ENCODE data around the gene MAP2K1.

Gene MAP2K1

DNA sequence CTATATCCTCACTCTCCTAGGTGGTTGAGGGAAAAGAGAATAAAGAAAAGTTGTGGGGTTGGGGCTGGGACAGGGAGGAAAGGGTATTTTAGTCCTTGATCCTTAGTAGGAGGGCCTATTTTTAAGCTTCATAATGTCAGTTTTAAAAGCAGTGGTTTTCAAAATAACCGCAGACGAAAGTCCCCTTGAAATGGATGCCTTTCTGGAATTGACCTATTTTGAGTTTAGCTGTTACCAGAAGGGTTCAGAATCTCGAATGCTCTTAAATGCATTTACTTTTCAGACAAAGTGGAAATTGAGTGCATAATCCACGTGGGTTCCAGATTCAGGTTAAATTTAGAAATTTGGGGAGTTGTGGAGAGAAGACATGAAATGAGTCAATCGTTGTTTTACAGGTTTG is 16.6 kb downstream of the MAP2K1 start:
- Mint-ChIP-seq H3K36me3 (peaks cover 22 to 37% of the 10 kb centered on the region in 2 donors), H3K4me1 (peaks cover 47 to 85% of the 10 kb centered on the region in 2 donors), H3K27ac (peak overlapping the region; percentile 51), H3K4me3 (peak overlapping the region in 1 of 2 donors; percentile 16), H3K9me3 (no peaks in the 10 kb centered on the region), H3K27me3 (no peaks in the 10 kb centered on the region)
- DNase-seq (no peak), ATAC-seq (replicated peaks) (no peak)

DNA sequence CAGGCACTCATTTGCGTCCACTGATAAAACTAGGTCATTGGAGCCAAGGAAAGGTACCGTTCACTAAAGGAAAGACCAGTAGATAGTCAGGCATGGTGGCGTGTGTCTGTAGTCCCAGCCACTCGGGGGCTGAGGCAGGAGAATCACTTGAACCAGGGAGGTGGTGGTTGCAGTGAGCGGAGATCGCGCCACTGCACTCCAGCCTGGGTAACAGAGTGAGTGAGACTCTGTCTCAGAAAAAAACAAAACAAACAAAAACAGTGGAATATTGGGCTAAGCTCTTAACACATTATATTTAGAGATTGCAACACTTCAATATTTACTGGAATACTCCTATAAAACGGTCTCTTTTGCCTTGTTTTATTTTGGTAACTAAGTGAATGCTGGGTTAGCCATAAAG is 17.4 kb downstream of the MAP2K1 start:
- H3K27me3 Mint-ChIP-seq: no peaks in the 10 kb centered on the region
- peaks cover 24 to 42% of the 10 kb centered on the region in 2 donors for H3K36me3 Mint-ChIP-seq
- peaks cover 55 to 92% of the 10 kb centered on the region in 2 donors for H3K4me1 Mint-ChIP-seq
- ATAC-seq (replicated peaks) (no peak), DNase-seq (no peak)
- H3K27ac Mint-ChIP-seq: peak overlapping the region; percentile 44
- no peaks in the 10 kb centered on the region for H3K9me3 Mint-ChIP-seq
- peak overlapping the region; percentile 73 to 78 for H3K4me3 Mint-ChIP-seq

DNA sequence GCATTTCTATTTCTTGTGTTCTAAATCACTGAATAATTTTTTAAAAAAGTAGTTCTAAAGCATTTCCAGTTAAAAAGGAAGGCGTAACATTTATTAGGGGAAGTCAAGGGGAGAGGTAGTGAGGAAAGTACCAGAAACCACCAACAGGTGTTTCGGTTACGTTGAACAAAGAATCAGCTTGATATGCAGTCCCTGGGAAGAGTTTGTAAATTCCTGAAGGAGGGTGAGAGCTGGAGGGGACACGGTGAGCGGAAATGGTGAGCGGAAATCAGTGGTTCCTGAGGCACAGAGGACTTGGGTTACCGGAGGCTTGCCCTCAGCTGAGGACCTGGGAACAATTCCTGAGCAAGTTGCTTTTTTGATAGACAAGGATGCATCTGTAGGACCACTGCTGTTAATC is 17.8 kb downstream of the MAP2K1 start:
- peak overlapping the region; percentile 73 to 78 for H3K4me3 Mint-ChIP-seq
- no peaks in the 10 kb centered on the region for H3K9me3 Mint-ChIP-seq
- H3K27ac Mint-ChIP-seq: peak overlapping the region; percentile 44
- H3K36me3 Mint-ChIP-seq: peaks cover 23 to 39% of the 10 kb centered on the region in 2 donors
- peaks cover 57 to 92% of the 10 kb centered on the region in 2 donors for H3K4me1 Mint-ChIP-seq
- no peak for DNase-seq
- H3K27me3 Mint-ChIP-seq: no peaks in the 10 kb centered on the region
- peak; percentile 64 to 65 for ATAC-seq (replicated peaks)

DNA sequence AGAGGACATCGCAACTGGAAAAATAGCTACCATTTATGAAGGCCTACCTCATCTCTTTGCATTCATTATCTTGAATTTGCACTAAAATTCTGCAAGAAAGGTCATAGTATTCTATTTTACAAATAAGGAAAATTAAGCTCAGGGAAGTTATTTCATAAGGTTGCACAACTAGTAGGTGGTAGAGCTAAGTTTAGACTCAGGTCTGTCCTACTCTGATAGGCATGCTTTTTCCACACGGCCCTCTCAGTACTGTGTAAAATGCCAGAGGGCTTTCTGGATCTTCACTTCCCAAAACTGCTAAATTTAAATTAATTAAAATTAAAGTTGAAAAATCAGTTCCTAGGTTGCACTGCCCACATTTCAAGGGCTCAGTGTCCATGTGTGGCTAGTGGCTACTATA is 18.3 kb downstream of the MAP2K1 start:
- Mint-ChIP-seq H3K9me3 (no peaks in the 10 kb centered on the region), H3K36me3 (peaks cover 23 to 39% of the 10 kb centered on the region in 2 donors), H3K4me3 (peak overlapping the region in 1 of 2 donors; percentile 73), H3K27ac (no peak overlapping the region), H3K4me1 (peaks cover 60 to 94% of the 10 kb centered on the region in 2 donors), H3K27me3 (no peaks in the 10 kb centered on the region)
- no peak for ATAC-seq (replicated peaks)
- no peak for DNase-seq

DNA sequence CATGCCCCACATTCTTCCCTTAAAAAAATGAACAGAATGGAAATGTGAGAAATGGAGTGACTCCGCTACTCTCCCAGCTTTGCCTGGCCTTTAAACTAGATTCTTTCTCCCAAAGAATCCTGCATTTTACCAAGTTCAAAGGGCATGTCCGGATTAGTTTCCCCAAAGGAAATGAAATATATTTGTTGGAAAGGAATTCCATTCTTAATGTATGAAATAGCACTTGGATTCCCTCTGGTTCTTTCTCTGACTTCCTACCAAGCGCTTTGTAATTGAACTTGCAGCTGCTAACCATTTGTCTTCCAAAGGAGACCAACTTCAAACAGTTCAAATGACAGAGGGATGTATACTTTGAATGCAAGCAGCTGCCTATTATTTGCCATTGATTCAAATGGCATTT is 18.9 kb downstream of the MAP2K1 start:
- Mint-ChIP-seq H3K4me3 (no peak overlapping the region), H3K27me3 (no peaks in the 10 kb centered on the region), H3K9me3 (no peaks in the 10 kb centered on the region), H3K4me1 (peaks cover 58 to 94% of the 10 kb centered on the region in 2 donors), H3K27ac (no peak overlapping the region), H3K36me3 (peaks cover 20 to 39% of the 10 kb centered on the region in 2 donors)
- DNase-seq (no peak), ATAC-seq (replicated peaks) (no peak)

DNA sequence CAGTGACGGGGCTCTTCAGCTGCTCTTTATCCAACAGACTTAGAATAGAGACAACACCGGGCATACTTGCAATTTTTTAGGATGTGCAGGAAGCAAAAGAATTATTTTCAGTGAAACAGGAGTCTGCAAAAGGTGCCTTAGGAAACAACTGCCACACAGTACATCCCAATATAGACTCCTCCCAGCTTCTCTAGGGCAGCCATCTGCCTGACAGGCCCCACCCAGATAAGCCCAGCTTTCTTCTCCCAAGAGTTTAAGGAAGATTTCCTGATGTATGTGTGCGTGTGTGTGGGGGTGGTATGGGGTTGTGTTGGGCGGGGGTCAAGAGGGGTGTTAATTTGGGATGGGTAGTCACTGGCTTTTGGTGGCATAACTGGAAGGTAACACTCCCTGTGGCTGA is 21.5 kb downstream of the MAP2K1 start:
- Mint-ChIP-seq H3K4me1 (peaks cover 51 to 82% of the 10 kb centered on the region in 2 donors), H3K9me3 (no peaks in the 10 kb centered on the region), H3K4me3 (no peak overlapping the region), H3K27ac (peak overlapping the region; percentile 91), H3K36me3 (peaks cover 26 to 40% of the 10 kb centered on the region in 2 donors), H3K27me3 (no peaks in the 10 kb centered on the region)
- DNase-seq: no peak
- ATAC-seq (replicated peaks): no peak

DNA sequence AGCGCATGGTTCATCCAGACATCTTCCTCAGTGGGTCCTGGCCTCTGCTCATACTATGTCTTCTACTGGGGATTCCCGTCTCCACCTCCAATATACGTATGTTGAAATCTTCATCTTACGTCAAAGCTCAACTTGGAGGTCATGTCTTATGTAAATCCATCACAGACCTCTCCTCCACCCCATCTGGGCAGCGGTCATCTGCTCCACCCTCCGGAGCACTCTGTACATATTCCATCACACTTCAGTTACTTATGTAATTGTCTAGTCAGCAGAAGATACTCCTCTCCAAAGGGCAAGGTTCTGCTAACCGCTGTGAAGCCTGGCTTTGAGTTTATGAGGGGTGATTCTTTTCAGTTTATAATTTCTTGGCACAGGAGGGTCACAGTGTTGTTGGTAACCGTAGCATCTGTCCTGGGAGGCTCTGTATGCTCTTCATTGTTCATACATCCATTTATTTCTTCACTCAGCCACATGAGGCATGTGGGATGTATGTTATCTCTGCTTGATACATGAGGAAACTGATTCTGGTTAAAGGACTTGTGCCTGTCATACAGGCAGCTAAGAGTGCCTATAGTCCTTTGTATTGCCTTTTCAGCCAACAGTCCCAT is 22.1 kb downstream of the MAP2K1 start:
- no peak overlapping the region for H3K4me3 Mint-ChIP-seq
- peak overlapping the region; percentile 45 for H3K27ac Mint-ChIP-seq
- DNase-seq: no peak

DNA sequence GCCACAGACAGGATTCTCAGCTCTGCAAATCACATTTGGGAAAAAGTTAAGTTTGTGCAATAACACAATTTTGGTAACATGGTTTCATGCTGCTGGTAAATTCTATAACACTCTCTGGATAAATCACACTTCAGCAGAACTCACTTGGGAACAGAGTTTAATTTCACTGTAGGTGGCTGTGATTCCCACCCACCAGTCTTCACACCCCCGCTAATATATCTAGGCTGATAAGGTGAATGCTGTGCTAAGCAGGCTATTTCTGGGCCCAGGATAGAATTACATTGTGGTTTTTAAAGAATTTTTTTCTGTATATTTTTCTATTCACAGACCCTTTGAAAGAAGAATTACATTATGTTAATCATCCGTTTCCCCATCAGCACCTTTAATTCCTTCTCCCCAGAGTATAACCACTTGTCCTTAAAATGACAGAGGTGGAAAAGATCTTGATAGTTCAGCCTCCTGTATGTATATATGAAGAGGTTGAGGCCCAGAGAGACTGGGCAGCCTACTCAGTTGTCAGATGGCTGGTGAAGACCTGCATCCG is 22.9 kb downstream of the MAP2K1 start:
- H3K36me3 Mint-ChIP-seq: peaks cover 34 to 50% of the 10 kb centered on the region in 2 donors
- H3K27me3 Mint-ChIP-seq: no peaks in the 10 kb centered on the region

More for the DNA sequence above, 22.1 kb downstream of the MAP2K1 start:
- H3K27me3 Mint-ChIP-seq: no peaks in the 10 kb centered on the region
- peaks cover 29 to 44% of the 10 kb centered on the region in 2 donors for H3K36me3 Mint-ChIP-seq
- no peak for ATAC-seq (replicated peaks)
- peaks cover 50 to 79% of the 10 kb centered on the region in 2 donors for H3K4me1 Mint-ChIP-seq
- H3K9me3 Mint-ChIP-seq: peaks cover under 1 to 4% of the 10 kb centered on the region in 2 donors

DNA sequence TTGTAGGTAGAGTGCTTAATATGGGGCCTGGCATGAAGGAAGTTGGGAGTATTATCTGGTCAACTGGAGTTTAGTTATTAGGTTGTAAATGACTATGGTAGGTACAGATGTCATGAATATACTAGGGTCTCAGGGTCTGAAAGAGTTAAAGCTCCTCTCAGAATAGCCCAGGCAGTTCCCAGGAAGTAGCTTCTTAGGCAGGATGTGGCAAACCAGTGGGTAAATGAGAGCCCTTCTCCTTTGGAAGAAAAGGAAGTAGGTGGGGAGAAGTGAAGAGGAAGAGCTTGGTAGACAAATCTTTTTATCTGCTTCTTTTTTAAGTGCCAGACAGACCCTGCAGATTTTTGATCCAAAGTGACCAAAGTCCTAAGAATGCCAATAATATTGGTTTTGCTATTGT is 24.5 kb downstream of the MAP2K1 start:
- peaks cover 48 to 84% of the 10 kb centered on the region in 2 donors for H3K4me1 Mint-ChIP-seq
- peaks cover 44 to 59% of the 10 kb centered on the region in 2 donors for H3K36me3 Mint-ChIP-seq
- H3K4me3 Mint-ChIP-seq: peak overlapping the region; percentile 36 to 53
- peaks cover 7 to 8% of the 10 kb centered on the region in 2 donors for H3K9me3 Mint-ChIP-seq
- DNase-seq: no peak
- peak overlapping the region; percentile 31 for H3K27ac Mint-ChIP-seq
- peak; percentile 46 to 48 for ATAC-seq (replicated peaks)
- H3K27me3 Mint-ChIP-seq: no peaks in the 10 kb centered on the region

More for the DNA sequence above, 22.9 kb downstream of the MAP2K1 start:
- DNase-seq (no peak), ATAC-seq (replicated peaks) (no peak)
- H3K27ac Mint-ChIP-seq: no peak overlapping the region
- peaks cover 5 to 8% of the 10 kb centered on the region in 2 donors for H3K9me3 Mint-ChIP-seq
- no peak overlapping the region for H3K4me3 Mint-ChIP-seq
- peaks cover 47 to 77% of the 10 kb centered on the region in 2 donors for H3K4me1 Mint-ChIP-seq

DNA sequence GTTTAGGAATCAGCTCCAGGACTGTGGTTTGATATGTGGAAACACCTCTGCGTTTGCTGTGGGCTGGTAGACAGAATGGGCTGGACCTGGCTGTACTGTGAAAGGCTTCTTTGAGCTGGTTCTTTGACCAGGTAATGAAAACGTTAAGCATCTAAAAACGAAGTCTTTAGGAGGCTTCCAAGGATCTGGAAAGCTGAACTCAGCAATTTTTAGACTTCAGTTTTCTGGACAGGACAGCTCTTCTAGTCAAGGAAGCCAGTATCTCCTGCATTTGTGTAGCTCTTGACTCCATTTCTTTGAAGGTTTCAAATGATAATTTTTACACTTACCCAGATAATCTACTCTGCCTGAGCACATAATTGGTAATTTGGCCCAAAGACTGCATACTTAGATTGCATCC is 25.5 kb downstream of the MAP2K1 start:
- DNase-seq: no peak
- peaks cover 45 to 57% of the 10 kb centered on the region in 2 donors for H3K36me3 Mint-ChIP-seq
- no peak overlapping the region for H3K4me3 Mint-ChIP-seq
- H3K4me1 Mint-ChIP-seq: peaks cover 50 to 84% of the 10 kb centered on the region in 2 donors
- H3K27ac Mint-ChIP-seq: no peak overlapping the region
- H3K27me3 Mint-ChIP-seq: no peaks in the 10 kb centered on the region
- ATAC-seq (replicated peaks): no peak
- H3K9me3 Mint-ChIP-seq: peaks cover 7 to 8% of the 10 kb centered on the region in 2 donors

DNA sequence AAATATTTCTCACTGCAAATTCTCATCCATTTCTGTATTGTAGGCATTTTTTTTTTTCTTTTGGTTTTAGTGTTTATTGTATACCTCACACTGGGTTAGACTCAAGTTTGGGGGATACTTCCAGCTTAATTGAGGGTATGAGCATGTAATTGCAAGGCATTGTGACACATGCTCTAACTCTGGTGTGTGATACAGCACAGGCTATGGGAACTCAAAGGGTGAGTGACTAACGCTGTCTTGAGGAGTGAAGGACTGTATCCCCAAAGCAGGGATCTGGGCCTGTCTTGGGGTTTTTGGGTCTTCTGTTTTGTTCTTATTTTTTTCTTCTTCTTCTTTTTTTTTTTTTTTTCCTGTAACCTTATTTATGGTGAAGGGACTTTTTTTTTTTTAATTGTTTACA is 26.9 kb downstream of the MAP2K1 start:
- Mint-ChIP-seq H3K36me3 (peaks cover 43 to 51% of the 10 kb centered on the region in 2 donors), H3K9me3 (peaks cover 7 to 8% of the 10 kb centered on the region in 2 donors), H3K4me1 (peaks cover 47 to 79% of the 10 kb centered on the region in 2 donors), H3K4me3 (peak overlapping the region in 1 of 2 donors; percentile 16), H3K27me3 (no peaks in the 10 kb centered on the region), H3K27ac (no peak overlapping the region)
- no peak for ATAC-seq (replicated peaks)
- DNase-seq: no peak

DNA sequence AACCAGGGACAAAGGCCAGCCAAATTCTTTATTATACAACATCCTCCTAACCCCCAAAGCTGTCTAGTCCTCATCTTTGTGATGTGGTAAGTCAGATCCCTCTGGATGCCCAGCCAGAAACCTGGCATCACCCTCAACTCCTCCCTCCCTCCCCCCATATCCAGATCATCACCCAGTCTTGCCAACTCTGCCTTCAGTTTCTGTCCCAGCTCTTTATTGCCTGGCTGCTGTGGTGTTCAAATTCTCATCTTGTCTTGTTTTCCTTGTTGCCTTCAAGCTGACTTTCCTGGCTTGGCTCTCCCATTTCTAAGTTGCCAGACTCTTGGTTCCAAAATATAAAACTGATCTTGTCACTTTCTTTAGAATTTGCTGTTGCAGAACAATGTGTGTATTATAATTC is 28.6 kb downstream of the MAP2K1 start:
- Mint-ChIP-seq H3K4me1 (peaks cover 38 to 73% of the 10 kb centered on the region in 2 donors), H3K36me3 (peaks cover 40 to 46% of the 10 kb centered on the region in 2 donors), H3K4me3 (no peak overlapping the region), H3K27me3 (no peaks in the 10 kb centered on the region), H3K27ac (no peak overlapping the region), H3K9me3 (peaks cover 7 to 8% of the 10 kb centered on the region in 2 donors)
- ATAC-seq (replicated peaks) (no peak), DNase-seq (no peak)

DNA sequence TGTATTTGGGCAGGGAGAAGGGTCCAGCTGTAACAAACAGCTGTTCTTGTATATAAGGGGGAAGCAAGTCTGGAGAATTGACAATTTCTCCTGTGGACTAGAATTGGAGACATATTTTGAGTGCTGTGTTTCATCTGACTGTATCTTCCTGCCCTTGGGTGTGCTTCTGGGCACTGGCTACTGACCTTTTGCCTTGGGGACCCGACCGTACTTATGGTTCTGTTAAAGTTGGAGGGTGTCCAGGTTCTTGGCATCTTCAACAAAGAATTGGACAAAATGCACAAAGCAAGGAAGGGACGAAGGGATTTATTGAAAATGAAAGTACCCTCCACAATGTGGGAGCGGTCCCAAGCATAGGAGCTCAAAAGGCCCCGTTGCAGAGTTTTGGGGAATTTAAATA is 31.0 kb downstream of the MAP2K1 start:
- Mint-ChIP-seq H3K27me3 (no peaks in the 10 kb centered on the region), H3K27ac (peak overlapping the region; percentile 56), H3K36me3 (peaks cover 37 to 38% of the 10 kb centered on the region in 2 donors)

DNA sequence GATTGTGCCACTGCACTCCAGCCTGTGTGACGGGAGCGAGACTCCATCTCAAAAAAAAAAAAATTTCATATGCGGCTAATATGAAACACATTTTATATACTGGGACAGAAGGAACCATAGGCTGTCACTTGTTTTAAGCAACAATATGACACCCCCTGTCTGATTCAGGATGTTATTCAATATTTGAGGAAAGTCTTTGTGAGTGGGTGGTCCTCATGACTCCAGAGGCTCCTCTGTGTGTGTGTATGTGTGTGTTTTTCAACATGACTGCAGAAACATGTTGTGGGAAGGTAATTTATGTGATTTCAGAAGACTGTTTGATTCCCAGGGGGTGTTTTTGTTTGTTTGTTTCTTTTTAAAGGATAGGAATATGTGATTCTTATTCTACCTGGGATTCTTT is 32.8 kb downstream of the MAP2K1 start:
- Mint-ChIP-seq H3K9me3 (peaks cover 0 to 2% of the 10 kb centered on the region in 2 donors), H3K27me3 (no peaks in the 10 kb centered on the region), H3K4me1 (peaks cover 29 to 75% of the 10 kb centered on the region in 2 donors), H3K27ac (no peak overlapping the region), H3K36me3 (peaks cover 31 to 35% of the 10 kb centered on the region in 2 donors), H3K4me3 (no peak overlapping the region)
- DNase-seq (no peak), ATAC-seq (replicated peaks) (no peak)

More for the DNA sequence above, 31.0 kb downstream of the MAP2K1 start:
- ATAC-seq (replicated peaks) (no peak), DNase-seq (no peak)
- Mint-ChIP-seq H3K4me1 (peaks cover 28 to 70% of the 10 kb centered on the region in 2 donors), H3K4me3 (no peak overlapping the region), H3K9me3 (peaks cover 7 to 8% of the 10 kb centered on the region in 2 donors)

DNA sequence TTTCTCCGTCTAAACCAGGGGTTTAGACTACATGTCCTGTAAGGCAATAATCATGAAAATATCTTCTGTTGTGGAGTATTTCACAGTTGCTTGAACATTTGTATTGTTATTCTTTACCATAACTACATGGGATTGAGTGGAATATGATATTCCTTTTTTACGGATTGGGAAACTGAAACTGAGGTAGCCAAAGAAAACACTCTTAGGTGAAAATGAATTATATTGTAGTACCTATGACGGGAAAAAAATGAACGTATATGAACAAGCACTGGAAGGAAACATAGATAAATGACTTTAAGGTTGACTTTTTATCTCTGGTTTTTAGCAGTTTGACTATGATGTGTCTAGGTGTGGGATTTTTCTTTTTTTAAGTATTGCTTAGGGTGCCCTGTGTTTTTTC is 35.6 kb downstream of the MAP2K1 start:
- H3K27me3 Mint-ChIP-seq: no peaks in the 10 kb centered on the region
- DNase-seq (no peak), ATAC-seq (replicated peaks) (no peak)
- H3K27ac Mint-ChIP-seq: no peak overlapping the region
- no peak overlapping the region for H3K4me3 Mint-ChIP-seq
- H3K4me1 Mint-ChIP-seq: peaks cover 26 to 66% of the 10 kb centered on the region in 2 donors
- H3K9me3 Mint-ChIP-seq: no peaks in the 10 kb centered on the region
- H3K36me3 Mint-ChIP-seq: peaks cover 19 to 32% of the 10 kb centered on the region in 2 donors

Measured in stimulated activated naive B cell treated with anti-CD40 and anti-IgM and Interleukin-4, amounts not matched to agents 10 μg/mL and 1 μg/mL and 100 μg/mL, for 72 hours (primary cell).